Choroid plexus epithelial cell (primary cell): ENCODE results near the gene ASZ1.

Experiments
- DNase-seq: peaks from one replicate; pipeline ENCODE4 v3.0.0-alpha.2; 2010; ENCODE audit warnings: low read depth
- H3K4me3 ChIP-seq: 2 replicates; pipeline ENCODE4 v1.5.1; 2011; ENCODE audit warnings: low read depth, mild to moderate bottlenecking, control low read depth, low read length, moderate library complexity
- CTCF ChIP-seq: conservative IDR thresholded peaks from 2 replicates; pipeline ENCODE4 v1.5.1; 2011; ENCODE audit warnings: low read depth, mild to moderate bottlenecking, control low read depth, inconsistent platforms, low read length, moderate library complexity

ASZ1 gene

DNA sequence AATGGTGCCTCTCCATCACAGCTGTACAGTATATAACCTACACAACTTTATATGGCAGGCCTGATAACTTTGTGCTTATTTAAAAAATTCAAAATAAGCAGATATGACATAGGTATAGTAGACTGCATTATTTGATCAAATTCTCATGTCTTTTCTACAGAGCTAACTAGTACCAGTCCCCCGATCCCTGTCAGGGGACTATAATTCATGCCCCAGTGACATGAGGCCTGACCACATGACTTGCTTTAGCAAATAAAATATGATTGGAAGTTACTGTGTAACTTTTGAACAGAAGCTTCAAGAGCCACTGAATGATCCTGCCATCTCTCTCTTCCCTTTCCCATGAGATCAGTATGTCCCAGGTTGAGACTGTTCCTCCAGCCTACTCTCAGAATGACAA is 55.2 kb downstream of the ASZ1 start:
- no peak for DNase-seq
- H3K4me3 ChIP-seq = no peak overlapping the region
- no peak for TF ChIP-seq CTCF

- no peak overlapping the region for H3K4me3 ChIP-seq
- TF ChIP-seq CTCF = no peak
- DNase-seq = no peak
Measured at GRCh38 chr7:117364339-117365080, 62.8 kb downstream of the ASZ1 start.

DNA sequence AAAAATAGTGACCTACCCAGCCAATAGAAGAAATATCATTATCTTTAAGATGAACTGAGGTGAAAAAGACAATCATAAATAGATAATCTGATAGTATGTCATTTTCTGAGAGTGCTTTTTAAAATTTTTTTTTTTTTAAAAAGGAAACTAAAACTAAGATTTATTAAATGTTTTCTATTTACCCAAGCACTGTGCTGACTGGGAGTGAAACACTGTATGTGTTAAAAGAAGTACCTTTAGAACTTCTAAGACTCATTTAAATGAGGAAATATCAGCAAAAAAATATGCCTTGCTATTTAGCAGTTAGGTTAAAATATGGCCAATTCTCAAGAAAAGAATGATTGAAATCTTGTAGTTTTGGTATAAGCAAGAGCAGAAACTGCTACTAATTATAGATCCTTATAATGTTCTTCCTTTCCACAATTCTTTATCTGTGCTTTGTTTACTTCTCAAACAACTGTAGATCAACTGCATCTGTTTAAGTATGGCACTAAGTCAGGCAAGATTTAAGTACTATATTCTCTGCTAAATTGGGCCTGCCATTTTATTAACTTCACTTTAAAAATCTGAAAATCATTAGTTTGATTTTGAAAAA is 64.9 kb downstream of the ASZ1 start:
- no peak for TF ChIP-seq CTCF
- H3K4me3 ChIP-seq = no peak overlapping the region
- DNase-seq = no peak

GRCh38 chr7:117350027-117350426 is 77.3 kb downstream of the ASZ1 start:
- no peak for TF ChIP-seq CTCF
- no peak overlapping the region for H3K4me3 ChIP-seq
- DNase-seq = no peak

- no peak for TF ChIP-seq CTCF
- no peak overlapping the region for H3K4me3 ChIP-seq
- no peak for DNase-seq
Measured at GRCh38 chr7:117349570-117349969, 77.7 kb downstream of the ASZ1 start.

GRCh38 chr7:117347962-117348672 is 79.2 kb downstream of the ASZ1 start:
- no peak for DNase-seq
- TF ChIP-seq CTCF = no peak
- H3K4me3 ChIP-seq = no peak overlapping the region
